NCI-H1436 (cell line): ENCODE results near the gene GUCY2D.
"Not testable (repeated sequence)": the region's sequence is repeated elsewhere in the genome, so short reads cannot be mapped to it uniquely, and the experiment has no call there.

Experiments used
- DNase-seq: peaks from one replicate; lab custom pipeline; 2025; lab: John Stamatoyannopoulos, UW

Gene GUCY2D

DNA sequence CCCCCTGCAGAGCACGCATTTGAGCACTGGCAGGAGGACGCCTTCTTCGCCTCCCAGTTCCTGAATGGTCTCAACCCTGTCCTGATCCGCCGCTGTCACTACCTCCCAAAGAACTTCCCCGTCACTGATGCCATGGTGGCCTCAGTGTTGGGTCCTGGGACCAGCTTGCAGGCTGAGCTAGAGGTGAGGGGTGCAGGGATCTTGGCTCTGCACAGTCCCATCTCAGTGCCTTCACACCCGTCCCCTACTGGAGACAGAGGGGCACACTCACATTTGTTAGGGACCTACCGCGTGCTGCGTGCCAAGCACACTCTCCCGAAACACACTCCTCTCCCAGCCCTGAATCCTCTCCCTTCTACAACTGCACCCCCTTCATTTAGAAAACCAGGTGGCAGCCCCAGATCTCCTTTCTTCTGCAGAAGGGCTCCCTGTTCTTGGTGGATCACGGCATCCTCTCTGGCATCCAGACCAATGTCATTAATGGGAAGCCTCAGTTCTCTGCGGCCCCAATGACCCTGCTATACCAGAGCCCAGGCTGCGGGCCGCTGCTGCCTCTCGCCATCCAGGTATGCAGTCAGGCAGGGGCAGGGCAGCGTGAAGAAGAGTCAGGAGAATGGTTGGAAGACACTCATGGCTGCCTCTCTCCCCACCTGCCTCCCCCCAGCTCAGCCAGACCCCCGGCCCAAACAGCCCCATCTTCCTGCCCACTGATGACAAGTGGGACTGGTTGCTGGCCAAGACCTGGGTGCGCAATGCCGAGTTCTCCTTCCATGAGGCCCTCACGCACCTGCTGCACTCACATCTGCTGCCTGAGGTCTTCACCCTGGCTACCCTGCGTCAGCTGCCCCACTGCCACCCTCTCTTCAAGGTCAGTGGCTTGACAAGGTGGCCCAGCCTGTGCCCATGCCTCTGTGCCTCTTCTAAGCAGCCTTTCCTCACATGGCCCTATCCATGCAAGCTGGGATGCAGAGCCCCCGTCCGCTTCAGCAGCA is 42.7 kb downstream of the GUCY2D start:
- no peak for DNase-seq

DNA sequence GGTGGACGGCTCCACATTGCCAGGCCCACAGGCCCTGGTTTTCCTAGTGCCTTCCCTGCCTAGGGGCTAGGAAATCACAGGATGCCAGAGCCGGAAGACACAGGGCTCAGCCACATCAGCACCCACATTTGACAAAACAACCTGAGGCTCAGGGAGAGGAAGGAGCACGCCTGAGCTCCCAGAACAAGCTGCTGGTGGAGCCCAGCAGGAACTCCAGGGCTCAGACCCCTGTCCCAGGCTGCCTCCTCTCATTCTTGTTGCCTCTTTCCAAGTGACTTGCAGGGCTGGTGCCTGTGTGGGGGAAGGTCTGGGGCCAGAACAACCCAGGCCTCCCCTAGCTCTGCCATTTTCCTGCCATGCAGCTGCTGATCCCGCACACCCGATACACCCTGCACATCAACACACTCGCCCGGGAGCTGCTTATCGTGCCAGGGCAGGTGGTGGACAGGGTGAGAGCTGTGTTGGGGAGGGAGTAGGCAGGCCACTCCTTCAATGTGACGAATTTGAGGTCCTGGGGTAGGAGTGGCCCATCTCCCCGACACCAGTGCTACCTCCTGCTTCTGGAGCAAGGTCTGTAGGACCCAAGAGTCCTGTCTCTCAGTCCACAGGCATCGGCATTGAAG is 44.0 kb downstream of the GUCY2D start:
- no peak for DNase-seq

DNA sequence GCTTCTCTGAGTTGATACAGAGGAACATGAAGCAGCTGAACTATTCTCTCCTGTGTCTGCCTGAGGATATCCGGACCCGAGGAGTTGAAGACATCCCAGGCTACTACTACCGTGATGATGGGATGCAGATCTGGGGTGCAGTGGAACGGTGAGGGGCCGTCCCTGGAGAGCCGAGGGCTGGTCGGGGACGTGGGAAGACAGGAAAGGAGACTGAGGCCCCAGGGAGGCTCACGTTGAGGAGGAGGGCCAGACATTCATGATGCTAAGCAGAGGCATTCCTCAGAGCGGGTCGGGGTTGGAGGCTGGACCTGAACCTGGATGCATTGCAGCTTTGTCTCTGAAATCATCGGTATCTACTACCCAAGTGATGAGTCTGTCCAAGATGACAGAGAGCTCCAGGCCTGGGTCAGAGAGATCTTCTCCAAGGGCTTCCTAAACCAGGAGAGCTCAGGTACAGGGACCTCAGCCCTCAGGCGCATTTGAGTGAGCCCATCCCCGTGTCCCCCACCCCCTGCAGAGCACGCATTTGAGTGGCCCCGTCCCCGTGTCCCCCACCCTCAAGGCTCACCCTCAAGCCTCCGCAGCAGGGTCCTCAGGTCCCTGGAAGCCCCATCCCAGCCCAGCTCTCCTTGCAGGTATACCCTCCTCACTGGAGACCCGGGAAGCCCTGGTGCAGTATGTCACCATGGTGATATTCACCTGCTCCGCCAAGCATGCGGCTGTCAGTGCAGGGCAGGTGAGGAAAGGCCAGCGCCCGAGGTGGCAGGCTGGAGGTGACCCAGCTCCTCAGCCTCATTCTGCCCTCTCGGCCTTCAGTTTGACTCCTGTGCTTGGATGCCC is 44.7 kb downstream of the GUCY2D start:
- no peak for DNase-seq

DNA sequence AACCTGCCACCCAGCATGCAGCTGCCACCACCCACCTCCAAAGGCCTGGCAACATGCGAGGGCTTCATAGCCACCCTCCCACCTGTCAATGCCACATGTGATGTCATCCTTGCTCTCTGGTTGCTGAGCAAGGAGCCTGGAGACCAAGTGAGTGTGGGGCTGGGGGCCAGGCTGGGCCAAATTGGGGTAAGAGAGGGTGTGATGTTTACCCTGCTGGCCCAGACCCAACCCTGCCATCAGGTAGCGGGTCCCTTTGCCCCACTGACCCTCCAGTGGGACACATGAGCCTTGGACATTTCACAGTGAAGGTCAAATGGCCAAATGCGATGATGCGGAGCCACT is 45.3 kb downstream of the GUCY2D start:
- DNase-seq, result no peak

DNA sequence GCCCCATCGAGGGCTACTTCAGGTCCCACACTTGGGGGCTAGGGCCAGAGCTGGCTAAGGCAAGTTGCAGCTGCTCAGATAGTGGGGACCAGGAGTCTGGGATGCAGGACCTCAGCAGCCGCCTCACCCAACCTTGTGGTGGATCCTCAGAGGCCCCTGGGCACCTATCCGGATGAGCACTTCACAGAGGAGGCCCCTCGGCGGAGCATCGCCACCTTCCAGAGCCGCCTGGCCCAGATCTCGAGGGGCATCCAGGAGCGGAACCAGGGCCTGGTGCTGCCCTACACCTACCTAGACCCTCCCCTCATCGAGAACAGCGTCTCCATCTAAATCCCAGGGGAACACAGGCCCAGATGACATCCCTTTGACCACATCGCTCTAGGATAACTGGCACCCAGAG is 45.8 kb downstream of the GUCY2D start:
- no peak for DNase-seq

DNA sequence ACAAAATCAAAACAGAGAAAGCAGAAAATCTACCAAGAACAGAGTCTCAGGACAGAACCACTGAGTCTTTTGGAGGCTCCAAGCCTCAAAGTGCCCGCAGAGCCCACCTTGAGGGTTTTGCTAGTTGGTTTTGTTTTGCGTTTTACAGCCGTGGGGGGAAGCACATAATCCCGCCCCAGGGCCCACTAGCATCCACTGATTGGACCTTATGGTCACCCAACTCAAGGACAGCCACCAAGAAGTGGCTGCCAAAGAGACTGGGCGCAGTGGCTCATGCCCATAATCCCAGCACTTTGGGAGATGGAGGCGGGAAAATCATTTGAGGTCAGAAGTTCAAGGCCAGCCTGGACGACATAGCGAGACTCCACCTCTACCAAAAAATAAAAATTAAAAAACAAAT is 46.3 kb downstream of the GUCY2D start:
- DNase-seq, result no peak

DNA sequence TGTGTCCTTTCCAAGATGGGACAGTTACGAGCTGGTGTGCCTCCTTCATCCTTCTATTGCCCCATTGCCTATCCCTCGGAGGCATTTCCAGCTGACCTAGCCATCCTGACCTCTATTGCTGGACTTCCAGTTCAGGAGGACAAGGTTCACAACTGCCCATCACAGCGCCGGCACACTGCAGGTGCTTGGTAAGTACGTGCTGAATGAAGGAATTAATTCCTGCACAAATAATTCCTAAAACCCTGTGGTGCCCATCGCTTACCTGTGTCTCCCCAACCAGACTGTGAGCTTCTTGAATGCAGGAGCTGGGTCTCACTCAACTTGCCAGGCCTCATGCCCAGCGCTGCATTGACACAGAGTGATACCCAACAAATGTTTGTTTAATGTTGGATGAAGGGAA is 49.4 kb downstream of the GUCY2D start:
- DNase-seq, result no peak

DNA sequence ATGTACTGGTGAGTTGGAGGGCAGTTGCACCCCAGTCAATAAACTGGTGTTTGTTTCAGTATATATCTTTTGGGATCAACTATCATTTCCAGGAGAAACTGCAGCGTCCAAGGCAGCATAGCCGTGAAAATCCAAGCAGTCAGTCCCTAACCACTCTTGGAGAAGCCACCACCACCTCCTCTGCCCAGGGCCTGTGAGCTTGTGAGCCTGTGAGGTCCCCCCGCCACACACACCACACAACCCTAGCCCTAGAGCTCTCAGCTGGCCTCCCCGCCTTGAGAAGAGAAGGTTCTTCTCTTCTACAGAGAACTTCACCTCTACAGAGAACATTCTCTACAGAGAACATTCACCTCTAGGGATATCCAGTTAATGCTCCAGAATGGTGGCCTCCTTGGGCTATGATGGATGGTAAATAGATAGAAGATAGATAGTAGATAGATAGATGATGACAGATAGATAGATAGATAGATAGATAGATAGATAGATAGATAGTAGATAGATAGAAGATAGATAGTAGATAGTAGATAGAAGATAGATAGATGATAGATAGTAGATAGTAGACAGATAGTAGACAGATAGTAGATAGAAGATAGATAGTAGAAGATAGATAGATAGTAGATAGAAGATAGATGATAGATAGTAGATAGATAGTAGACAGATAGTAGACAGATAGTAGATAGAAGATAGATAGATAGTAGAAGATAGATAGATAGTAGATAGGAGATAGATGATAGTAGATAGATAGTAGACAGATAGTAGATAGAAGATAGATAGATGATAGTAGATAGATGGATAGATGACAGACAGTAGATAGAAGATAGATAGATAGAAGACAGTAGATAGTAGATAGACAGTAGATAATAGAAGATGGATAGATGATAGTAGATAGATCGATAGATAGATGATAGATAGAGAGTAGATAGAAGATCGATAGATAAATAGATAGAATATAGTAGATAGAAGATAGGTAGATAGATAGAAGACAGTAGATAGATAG is 50.1 kb downstream of the GUCY2D start:
- DNase-seq, result no peak

DNA sequence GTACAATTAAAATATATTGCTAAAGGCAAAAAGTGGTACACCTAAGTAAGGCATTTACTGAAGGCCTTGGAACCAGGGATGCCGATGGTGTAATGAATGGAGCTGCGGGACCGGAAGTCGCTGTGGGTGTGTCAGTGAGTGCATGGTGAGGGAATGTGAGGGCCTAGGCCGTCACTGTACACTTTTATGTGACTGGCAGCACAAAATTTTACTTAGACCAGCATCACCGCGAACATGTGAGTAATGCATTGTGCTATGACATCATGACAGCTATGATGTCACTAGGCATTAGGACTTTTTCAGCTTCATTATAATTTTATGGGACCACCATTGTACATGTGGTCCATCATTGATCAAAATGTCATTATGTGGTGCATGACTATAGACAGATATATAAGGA is 51.2 kb downstream of the GUCY2D start:
- DNase-seq, result no peak

DNA sequence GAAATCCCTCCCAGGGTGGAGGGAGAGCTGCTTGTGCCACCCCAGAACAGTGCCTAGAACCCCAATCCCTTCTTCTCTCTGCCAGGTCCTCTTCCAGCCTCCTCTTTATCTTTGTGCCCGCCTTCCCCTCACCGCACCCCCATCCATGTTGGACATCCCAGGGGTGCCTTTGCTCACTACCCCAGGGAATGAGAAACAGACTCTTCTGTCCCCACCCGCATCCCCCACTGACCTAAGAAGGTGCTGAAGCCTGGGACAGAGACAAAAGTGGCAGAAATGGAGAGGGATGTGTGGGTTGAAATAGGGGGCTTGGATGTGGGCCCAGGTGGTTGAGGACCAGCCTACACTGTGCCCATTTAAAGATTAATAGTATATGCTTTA is 53.4 kb downstream of the GUCY2D start:
- no peak for DNase-seq

DNA sequence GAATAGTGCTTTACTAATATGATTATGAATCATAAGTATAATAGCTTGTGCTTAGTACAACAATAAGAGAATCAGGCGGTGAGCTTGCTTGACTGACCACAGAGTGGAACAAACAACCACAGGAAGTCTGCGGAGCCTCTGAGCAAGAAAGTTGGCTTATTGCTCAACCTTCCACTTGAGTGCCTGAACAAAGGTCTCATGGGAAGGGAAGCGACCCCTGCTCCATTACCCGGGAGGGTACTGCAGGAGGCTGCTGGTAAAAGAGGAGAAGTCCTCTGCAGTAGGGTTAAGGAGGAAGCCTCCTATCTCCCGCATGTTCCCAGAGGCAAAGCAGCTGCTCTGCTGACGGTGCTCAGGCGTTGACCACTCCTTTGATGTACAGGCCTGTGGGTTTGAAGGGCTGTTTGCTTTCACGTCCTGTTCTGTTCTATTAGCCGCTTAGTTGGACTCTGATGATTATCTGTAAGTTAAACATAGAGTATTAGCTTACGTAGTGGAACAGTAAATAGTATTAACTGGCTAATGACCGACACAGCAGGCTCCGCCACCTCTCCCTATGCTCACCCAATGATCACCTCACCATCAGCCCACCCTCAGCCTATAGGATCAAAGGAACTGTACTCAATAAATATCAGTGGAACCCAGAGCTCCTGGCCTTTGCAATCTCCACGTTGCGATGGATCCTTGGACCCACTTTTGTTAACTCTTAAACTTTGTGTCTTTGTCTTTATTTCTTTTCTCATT is 54.0 kb downstream of the GUCY2D start:
- no peak for DNase-seq

DNA sequence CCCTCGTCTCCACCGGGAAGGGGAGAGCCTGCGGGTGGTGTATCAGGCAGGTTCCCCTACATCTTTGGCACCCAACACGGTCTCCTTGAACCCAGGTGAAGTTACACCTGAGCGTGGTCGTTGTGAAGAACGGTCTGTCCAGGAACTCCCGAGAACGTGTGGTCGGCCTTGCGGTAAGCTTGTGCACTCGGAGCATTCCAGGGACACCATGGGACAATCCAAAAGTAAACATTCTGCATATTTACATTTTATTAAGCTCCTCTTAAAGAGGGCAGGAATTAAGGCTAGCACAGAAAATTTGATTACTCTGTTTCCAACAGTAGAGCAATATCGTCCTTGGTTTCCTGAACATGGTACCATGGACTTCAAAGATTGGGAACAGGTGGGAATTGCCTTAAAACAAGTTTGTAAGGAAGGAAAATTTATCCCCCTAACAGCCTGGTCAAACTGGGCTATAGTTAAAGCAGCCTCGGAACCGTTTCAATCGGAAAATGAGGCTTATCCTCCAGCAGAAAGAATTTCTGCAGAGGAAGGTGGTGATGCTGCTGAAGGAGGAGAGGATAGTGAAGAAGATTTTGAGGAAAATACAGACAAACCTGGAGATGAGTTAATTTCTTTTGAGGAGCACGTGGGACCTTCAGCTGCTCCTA is 54.7 kb downstream of the GUCY2D start:
- DNase-seq, result no peak

DNA sequence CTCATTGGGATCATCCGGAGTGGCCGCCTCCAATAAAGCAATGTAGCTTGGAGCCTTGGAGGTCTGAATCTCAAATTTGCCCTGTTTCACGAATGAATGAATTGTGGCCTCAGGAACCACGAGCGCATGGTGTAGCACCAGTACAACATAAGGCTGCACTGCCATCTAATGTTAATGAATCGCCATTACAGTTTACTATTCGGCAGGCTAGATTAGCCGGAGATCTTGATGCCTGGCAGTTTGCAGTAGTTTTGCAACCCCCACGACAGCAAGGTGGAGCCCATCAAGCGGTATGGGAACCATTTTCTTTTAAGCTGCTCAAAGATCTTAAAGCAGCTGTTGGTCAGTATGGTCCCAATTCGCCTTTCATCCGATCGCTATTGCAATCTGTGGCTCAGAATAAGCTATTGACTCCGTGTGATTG is 55.3 kb downstream of the GUCY2D start:
- peak; percentile 78 for DNase-seq

DNA sequence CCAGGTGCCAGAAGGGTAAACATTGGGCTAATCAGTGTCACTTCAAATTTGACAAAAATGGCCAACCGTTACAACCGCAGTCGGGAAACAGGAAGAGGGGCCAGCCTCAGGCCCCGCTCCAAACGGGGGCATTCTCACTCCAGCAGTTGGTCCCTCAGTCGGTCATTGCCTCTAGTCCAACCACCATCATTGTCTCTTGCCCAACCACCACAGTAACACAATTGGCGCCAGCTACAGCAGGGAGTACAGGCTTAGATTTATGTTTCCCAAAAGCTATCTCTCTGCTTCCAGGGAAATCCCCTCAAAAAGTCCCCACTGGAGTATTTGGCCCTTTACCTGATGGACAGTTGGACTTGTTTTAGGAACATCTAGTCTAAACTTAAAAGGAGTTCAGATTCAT is 56.7 kb downstream of the GUCY2D start:
- DNase-seq, result no peak

DNA sequence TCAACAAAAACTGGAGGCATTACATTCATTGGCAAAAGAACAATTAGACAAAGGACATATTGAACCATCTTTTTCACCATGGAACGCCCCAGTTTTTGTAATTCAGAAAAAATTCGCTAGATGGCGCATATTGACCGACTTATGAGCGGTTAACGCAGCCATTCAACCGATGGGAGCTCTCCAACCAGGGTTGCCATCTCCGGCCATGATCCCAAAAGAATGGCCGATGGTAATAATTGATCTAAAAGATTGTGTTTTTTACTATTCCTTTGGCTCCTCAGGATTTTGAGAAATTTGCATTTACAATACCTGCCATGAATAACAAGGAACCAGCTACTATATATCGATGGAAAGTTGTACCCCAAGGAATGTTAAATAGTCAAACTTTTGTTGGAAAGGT is 57.9 kb downstream of the GUCY2D start:
- peak; percentile 83 for DNase-seq

DNA sequence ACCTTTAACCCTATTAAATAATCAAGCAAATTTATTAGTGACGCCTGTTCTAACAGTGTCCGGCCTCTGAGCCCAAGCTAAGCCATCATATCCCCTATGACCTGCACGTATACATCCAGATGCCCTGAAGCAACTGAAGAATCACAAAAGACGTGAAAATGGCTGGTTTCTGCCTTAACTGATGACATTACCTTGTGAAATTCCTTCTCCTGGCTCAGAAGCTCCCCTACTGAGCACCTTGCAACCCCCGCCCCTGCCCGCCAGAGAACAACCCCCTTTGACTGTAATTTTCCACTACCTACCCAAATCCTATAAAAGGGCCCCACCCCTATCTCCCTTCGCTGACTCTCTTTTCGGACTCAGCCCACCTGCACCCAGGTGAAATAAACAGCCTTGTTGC is 59.4 kb downstream of the GUCY2D start:
- DNase-seq, result not testable (repeated sequence)

DNA sequence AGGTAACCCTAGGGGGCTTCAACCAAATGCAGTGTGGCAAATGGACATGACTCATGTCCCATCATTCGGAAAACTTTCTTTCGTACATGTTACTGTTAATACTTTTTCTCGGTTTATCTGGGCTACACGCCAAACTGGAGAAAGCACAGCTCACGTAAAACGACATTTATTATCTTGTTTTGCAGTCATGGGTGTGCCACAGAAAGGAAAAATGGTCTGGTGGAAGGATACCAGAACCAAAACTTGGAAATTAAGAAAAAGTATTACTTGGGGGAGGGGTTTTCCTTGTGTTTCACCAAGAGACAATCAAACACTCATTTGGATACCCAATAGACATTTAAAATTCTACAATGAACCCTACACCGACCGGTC is 60.0 kb downstream of the GUCY2D start:
- DNase-seq, result no peak

DNA sequence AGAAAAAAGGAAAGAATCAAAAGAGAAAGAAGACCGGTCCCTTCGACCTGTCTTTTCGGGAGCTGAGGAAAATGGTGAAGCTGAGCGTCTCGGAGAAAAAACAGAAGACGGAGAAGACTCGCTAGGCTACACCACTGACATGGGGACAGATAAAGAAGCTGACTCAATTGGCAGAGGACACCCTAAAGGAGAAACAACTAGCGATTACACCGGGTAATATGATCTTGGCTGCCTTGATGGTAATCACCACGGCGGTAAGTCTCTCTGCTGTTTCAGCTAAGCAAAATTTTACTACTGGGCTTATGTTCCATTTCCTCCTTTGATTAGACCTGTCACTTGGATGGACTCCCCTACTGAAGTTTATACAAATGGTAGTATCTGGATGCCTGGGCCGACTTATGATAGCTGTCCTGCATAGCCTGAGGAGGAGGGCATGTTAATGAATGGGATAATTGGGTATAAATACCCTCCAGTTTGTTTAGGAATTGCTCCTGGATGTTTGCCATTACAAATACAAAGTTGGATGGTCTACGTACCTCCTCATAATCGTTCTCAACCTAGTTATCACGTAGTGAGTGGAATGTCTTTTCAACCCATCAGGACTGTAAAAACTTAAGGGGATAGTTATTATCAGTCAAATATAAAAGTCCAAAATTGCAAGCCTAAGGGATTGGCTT is 60.5 kb downstream of the GUCY2D start:
- no peak for DNase-seq

DNA sequence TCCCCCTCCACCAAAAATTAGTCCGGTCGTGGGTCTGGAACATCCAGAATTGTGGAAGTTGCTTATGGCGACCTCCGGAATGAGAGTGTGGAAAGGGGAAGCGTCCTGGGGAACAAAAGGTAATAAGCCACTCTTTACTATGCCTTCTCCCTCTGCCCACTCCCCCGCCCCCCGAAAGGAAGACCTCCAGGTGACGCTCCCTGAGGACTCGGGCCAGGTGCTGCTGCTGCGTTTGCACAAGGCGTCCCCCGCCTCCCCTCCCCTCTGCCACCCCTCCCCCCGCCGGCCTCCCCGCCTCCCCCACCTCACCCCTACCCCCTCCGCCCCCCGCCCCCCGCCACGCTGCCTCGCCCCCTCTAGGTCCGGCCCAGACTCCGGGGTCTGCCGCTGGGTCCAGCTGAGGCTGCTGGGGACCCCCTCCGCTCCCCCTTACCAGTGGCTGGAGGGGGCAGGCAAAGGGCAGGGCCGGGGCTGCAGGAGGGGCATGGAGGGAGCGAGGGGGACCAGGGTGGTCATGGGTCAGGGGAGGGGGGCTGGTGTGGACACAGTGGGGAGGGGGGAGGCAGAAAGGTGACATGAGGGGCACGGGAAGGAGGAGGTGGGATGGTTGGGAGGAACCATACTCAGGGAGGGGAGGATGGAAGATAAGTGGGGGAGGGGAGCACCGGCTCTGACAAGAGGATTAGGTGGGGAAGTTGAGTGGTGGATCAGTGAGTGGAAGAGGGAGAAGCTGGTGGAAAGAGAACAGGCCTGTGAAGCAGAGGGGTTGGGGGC is 61.5 kb downstream of the GUCY2D start:
- no peak for DNase-seq
